HepG2 (cell line): ENCODE measurements around the gene C6orf62. TPM values are rescaled to one million over a fixed set of nuclear protein-coding genes. Genes with fewer than 3 reads are reported as not detected.
A peak's percentile ranks its signal among the peaks of the same experiment; 100 is the strongest.

Experiments
- EEA1 ChIP-seq: sonication (generic); formaldehyde crosslinking; IDR thresholded peaks from 2 replicates; pipeline ENCODE4 v1.5.1; 2020; ENCODE audit warnings: mild to moderate bottlenecking, missing genetic modification reagents, borderline replicate concordance
- GABPA ChIP-seq, 2 experiments: IDR thresholded peaks; 2 replicates each; pipeline ENCODE4 v1.6.1; 2011 to 2016; ENCODE audit warnings: low read depth in 2 of 2, low read length in 1 of 2, missing biosample characterization in 1 of 2, missing genetic modification characterization in 1 of 2
- GATAD1 ChIP-seq: IDR thresholded peaks from 2 replicates; pipeline ENCODE4 v1.6.1; 2016; ENCODE audit warnings: missing genetic modification reagents, missing compliant biosample characterization
- GATAD2A ChIP-seq: IDR thresholded peaks from 2 replicates; pipeline ENCODE4 v1.6.1; 2016
- KDM1A ChIP-seq: IDR thresholded peaks from 2 replicates; pipeline ENCODE4 v1.6.1; 2016; ENCODE audit warnings: missing compliant biosample characterization
- PAWR ChIP-seq: sonication (generic); formaldehyde crosslinking; IDR thresholded peaks from 2 replicates; pipeline ENCODE4 v1.4.0; 2020; ENCODE audit warnings: missing genetic modification reagents, mild to moderate bottlenecking, borderline replicate concordance
- SRY ChIP-seq: sonication (generic); formaldehyde crosslinking; IDR thresholded peaks from 2 replicates; pipeline ENCODE4 v1.8.0; 2022; ENCODE audit warnings: mild to moderate bottlenecking, missing genetic modification reagents
- ZBTB33 ChIP-seq: sonication (generic); formaldehyde crosslinking; IDR thresholded peaks from 2 replicates; pipeline ENCODE4 v1.4.0; 2020; ENCODE audit warnings: missing genetic modification reagents
- ZFP90 ChIP-seq: sonication (generic); formaldehyde crosslinking; IDR thresholded peaks from 2 replicates; pipeline ENCODE4 v1.8.0; 2022; ENCODE audit warnings: missing genetic modification reagents, mild to moderate bottlenecking, inconsistent platforms, borderline replicate concordance
- ZNF20 ChIP-seq: sonication (generic); formaldehyde crosslinking; IDR thresholded peaks from 2 replicates; pipeline ENCODE4 v1.4.0; 2020; ENCODE audit warnings: mild to moderate bottlenecking, moderate library complexity, missing genetic modification reagents
- ZNF251 ChIP-seq: sonication (generic); formaldehyde crosslinking; IDR thresholded peaks from 2 replicates; pipeline ENCODE4 v1.9.0; 2021; ENCODE audit warnings: mild to moderate bottlenecking, missing genetic modification reagents
- ZNF430 ChIP-seq: sonication (generic); formaldehyde crosslinking; IDR thresholded peaks from 2 replicates; pipeline ENCODE4 v1.9.0; 2021; ENCODE audit warnings: mild to moderate bottlenecking, missing genetic modification reagents
- ZNF615 ChIP-seq: sonication (generic); formaldehyde crosslinking; IDR thresholded peaks from 2 replicates; pipeline ENCODE4 v1.5.0; 2020; ENCODE audit warnings: mild to moderate bottlenecking, missing genetic modification reagents, borderline replicate concordance
- polyA plus RNA-seq, 8 experiments: library from polyadenylated mRNA; depleted of rRNA in 3 of 8; stranded (reverse) in 7 of 8; unstranded in 1 of 8; fragments of >200 nt; fragmentation: Illumina TruSeq in 4 of 8; extraction: Trizol in 4 of 8; gene quantifications; 2 replicates each; pipeline versions ENCODE4 v1.2.1 to v1.2.3, GENCODE V29; 2011 to 2016; ENCODE audit warnings: low read depth in 4 of 8, missing spikeins in 1 of 8, mixed read lengths in 1 of 8; ENCODE audit not compliant: insufficient read depth in 1 of 8
- total RNA-seq, 5 experiments: library from RNA; depleted of rRNA; stranded (reverse); fragments of >200 nt; fragmentation: Illumina TruSeq; extraction: Trizol; gene quantifications; 2 replicates each; pipeline ENCODE4 v1.2.3, GENCODE V29; 2016; ENCODE audit warnings: low read depth in 1 of 5
- TF ChIP-seq, protein P1 (sequence below): sonication (generic); formaldehyde crosslinking; IDR thresholded peaks from 2 replicates; pipeline ENCODE4 v1.9.0; 2021; ENCODE audit warnings: missing genetic modification reagents, borderline replicate concordance
- TF ChIP-seq, protein P2 (sequence below): sonication (generic); formaldehyde crosslinking; conservative IDR thresholded peaks from 2 replicates; pipeline ENCODE4 v1.4.0; 2020; ENCODE audit warnings: missing genetic modification reagents
- TF ChIP-seq, protein P3 (sequence below): sonication (generic); formaldehyde crosslinking; IDR thresholded peaks from 2 replicates; pipeline ENCODE4 v1.4.0; 2020; ENCODE audit warnings: missing genetic modification reagents, borderline replicate concordance
- TF ChIP-seq, protein P4 (sequence below): sonication (generic); formaldehyde crosslinking; IDR thresholded peaks from 2 replicates; pipeline ENCODE4 v1.8.0; 2023; ENCODE audit warnings: mild to moderate bottlenecking, missing genetic modification reagents
- TF ChIP-seq, protein P5 (sequence below): sonication (generic); formaldehyde crosslinking; IDR thresholded peaks from 2 replicates; pipeline ENCODE4 v1.8.0; 2022; ENCODE audit warnings: mild to moderate bottlenecking, missing genetic modification reagents; ENCODE audit not compliant: insufficient replicate concordance

C6orf62 gene
- total and polyA plus RNA-seq, 2 of the 13 experiments (the other 11 are each of a cell fraction or from before 2014, with no cell fraction given): 54.8 to 90.4 TPM

- no peak for TF ChIP-seq GATAD1 (CRISPR knock-in tag)
- no peak; the same call in 1 of the 2 replicates for TF ChIP-seq ZFP90 (CRISPR knock-in tag)
- TF ChIP-seq, protein P1, sequence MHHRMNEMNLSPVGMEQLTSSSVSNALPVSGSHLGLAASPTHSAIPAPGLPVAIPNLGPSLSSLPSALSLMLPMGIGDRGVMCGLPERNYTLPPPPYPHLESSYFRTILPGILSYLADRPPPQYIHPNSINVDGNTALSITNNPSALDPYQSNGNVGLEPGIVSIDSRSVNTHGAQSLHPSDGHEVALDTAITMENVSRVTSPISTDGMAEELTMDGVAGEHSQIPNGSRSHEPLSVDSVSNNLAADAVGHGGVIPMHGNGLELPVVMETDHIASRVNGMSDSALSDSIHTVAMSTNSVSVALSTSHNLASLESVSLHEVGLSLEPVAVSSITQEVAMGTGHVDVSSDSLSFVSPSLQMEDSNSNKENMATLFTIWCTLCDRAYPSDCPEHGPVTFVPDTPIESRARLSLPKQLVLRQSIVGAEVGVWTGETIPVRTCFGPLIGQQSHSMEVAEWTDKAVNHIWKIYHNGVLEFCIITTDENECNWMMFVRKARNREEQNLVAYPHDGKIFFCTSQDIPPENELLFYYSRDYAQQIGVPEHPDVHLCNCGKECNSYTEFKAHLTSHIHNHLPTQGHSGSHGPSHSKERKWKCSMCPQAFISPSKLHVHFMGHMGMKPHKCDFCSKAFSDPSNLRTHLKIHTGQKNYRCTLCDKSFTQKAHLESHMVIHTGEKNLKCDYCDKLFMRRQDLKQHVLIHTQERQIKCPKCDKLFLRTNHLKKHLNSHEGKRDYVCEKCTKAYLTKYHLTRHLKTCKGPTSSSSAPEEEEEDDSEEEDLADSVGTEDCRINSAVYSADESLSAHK (CRISPR knock-in tag): no peak
- TF ChIP-seq PAWR (CRISPR knock-in tag): no peak
- no peak for TF ChIP-seq ZNF20
- no peak for TF ChIP-seq ZNF615 (CRISPR knock-in tag)
- TF ChIP-seq, protein P2, sequence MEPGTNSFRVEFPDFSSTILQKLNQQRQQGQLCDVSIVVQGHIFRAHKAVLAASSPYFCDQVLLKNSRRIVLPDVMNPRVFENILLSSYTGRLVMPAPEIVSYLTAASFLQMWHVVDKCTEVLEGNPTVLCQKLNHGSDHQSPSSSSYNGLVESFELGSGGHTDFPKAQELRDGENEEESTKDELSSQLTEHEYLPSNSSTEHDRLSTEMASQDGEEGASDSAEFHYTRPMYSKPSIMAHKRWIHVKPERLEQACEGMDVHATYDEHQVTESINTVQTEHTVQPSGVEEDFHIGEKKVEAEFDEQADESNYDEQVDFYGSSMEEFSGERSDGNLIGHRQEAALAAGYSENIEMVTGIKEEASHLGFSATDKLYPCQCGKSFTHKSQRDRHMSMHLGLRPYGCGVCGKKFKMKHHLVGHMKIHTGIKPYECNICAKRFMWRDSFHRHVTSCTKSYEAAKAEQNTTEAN: 0 out of 2 replicates have a peak, but pooled peaks have one; percentile 8
- TF ChIP-seq EEA1 (CRISPR knock-in tag): 0 out of 2 replicates have a peak, but pooled peaks have one; percentile 42
- TF ChIP-seq ZNF430 (CRISPR knock-in tag): no peak
- peak; percentile 15; the same call in 1 of the 2 replicates for TF ChIP-seq GABPA (IDR thresholded peaks at IDR 0.05; ENCODE audit: low read depth, low read length)
- no peak for TF ChIP-seq GABPA (CRISPR knock-in tag; IDR thresholded peaks at IDR 0.05; ENCODE audit: low read depth)
- 0 out of 2 replicates have a peak, but pooled peaks have one; percentile 1 for TF ChIP-seq ZBTB33 (CRISPR knock-in tag)
- TF ChIP-seq, protein P3, sequence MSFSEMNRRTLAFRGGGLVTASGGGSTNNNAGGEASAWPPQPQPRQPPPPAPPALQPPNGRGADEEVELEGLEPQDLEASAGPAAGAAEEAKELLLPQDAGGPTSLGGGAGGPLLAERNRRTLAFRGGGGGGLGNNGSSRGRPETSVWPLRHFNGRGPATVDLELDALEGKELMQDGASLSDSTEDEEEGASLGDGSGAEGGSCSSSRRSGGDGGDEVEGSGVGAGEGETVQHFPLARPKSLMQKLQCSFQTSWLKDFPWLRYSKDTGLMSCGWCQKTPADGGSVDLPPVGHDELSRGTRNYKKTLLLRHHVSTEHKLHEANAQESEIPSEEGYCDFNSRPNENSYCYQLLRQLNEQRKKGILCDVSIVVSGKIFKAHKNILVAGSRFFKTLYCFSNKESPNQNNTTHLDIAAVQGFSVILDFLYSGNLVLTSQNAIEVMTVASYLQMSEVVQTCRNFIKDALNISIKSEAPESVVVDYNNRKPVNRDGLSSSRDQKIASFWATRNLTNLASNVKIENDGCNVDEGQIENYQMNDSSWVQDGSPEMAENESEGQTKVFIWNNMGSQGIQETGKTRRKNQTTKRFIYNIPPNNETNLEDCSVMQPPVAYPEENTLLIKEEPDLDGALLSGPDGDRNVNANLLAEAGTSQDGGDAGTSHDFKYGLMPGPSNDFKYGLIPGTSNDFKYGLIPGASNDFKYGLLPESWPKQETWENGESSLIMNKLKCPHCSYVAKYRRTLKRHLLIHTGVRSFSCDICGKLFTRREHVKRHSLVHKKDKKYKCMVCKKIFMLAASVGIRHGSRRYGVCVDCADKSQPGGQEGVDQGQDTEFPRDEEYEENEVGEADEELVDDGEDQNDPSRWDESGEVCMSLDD (CRISPR knock-in tag): 0 out of 2 replicates have a peak, but pooled peaks have one; percentile 14
- TF ChIP-seq ZNF251 (CRISPR knock-in tag): no peak
- TF ChIP-seq, protein P4, sequence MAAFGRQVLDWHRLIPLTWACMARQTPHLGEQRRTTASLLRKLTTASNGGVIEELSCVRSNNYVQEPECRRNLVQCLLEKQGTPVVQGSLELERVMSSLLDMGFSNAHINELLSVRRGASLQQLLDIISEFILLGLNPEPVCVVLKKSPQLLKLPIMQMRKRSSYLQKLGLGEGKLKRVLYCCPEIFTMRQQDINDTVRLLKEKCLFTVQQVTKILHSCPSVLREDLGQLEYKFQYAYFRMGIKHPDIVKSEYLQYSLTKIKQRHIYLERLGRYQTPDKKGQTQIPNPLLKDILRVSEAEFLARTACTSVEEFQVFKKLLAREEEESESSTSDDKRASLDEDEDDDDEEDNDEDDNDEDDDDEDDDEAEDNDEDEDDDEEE: no peak
- no peak for TF ChIP-seq KDM1A (CRISPR knock-in tag)
- no peak for TF ChIP-seq GATAD2A (CRISPR knock-in tag)
- TF ChIP-seq, protein P5, sequence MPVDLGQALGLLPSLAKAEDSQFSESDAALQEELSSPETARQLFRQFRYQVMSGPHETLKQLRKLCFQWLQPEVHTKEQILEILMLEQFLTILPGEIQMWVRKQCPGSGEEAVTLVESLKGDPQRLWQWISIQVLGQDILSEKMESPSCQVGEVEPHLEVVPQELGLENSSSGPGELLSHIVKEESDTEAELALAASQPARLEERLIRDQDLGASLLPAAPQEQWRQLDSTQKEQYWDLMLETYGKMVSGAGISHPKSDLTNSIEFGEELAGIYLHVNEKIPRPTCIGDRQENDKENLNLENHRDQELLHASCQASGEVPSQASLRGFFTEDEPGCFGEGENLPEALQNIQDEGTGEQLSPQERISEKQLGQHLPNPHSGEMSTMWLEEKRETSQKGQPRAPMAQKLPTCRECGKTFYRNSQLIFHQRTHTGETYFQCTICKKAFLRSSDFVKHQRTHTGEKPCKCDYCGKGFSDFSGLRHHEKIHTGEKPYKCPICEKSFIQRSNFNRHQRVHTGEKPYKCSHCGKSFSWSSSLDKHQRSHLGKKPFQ (CRISPR knock-in tag): no peak
- peak; percentile 84; the same call in 1 of the 2 replicates for TF ChIP-seq SRY (CRISPR knock-in tag)
Observed at GRCh38 chr6:24720131-24720603, 1.2 kb upstream of the C6orf62 start (continued).
